Stimulated activated CD8-positive, alpha-beta memory T cell treated with anti-CD3 and anti-CD28 coated beads, Interleukin-15, amount 100 ng/mL, for 24 hours (primary cell): ENCODE measurements around the gene NHSL2.
"Not testable (repeated sequence)": the region's sequence is repeated elsewhere in the genome, so short reads cannot be mapped to it uniquely, and the experiment has no call there.

Source experiments
- DNase-seq: peaks from one replicate; pipeline ENCODE4 v3.0.0-alpha.2; 2020; ENCODE audit warnings: low read depth

NHSL2 gene

DNA sequence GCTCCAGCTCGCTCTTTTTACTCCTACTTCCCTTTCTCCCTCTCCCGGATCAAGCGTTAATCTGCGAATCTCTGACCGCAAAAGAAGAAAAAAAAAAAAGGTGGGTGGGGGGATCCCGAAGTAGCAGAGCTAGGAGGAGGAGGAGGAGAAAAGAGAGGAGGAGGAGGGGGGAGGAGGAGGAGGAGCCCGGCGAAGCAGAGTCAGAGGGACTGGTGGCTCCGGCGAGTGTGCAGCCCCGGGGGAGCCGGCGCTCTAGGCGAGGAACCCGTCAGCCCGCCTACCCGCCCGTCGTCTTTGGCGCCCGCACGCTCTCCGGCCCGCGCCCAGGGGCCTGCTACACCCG lies at the start of gene NHSL2:
TSS of gene NHSL2 (plus strand) at position 203 of the 343 bp plus-strand sequence.
- peak; percentile 1 for DNase-seq

- DNase-seq = no peak
Observed at GRCh38 chrX:71867680-71868079, 43.0 kb upstream of the NHSL2 start.

DNA sequence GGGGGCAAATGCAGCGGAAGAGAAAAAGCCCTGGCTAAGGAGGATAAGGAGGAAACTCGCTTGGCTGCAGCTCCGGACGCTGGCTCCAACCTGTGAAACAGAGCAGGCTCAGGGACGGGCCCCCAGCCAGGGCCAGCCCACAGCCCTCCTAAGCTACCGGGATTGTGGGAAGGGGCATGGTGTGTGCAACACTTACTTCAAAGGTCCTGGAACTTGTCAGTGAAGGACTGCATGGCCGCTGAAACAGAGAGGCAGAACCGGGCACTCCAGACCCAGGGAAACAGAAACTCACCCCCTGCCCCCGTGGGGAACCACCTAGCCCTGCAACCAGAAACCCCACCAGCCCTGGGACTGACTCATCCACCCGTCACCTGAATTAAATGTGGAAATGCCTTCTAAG lies 41.1 kb upstream of the NHSL2 start:
- DNase-seq = not testable (repeated sequence)

- DNase-seq = no peak
Observed at GRCh38 chrX:71870208-71871098, 40.2 kb upstream of the NHSL2 start.

DNA sequence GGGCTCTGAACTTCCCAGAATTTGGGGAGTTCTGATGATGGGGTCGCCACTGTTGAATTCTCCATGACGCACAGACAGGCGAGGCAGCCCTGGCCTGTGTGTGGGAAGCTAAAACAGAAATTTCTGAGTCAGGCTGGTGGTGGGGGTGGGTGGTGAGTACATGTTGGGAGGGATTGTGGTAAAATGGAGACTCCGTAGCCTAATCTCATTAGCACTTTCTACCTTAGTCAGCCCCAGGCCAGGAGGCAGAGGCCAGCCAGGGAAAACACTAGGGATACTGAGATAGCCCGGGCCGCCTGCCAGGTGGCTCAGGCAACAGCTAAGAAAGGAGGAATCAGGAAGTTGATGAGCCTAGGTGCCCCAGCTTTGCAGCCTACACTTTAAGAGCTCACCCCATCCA lies 39.3 kb upstream of the NHSL2 start:
- no peak for DNase-seq

DNA sequence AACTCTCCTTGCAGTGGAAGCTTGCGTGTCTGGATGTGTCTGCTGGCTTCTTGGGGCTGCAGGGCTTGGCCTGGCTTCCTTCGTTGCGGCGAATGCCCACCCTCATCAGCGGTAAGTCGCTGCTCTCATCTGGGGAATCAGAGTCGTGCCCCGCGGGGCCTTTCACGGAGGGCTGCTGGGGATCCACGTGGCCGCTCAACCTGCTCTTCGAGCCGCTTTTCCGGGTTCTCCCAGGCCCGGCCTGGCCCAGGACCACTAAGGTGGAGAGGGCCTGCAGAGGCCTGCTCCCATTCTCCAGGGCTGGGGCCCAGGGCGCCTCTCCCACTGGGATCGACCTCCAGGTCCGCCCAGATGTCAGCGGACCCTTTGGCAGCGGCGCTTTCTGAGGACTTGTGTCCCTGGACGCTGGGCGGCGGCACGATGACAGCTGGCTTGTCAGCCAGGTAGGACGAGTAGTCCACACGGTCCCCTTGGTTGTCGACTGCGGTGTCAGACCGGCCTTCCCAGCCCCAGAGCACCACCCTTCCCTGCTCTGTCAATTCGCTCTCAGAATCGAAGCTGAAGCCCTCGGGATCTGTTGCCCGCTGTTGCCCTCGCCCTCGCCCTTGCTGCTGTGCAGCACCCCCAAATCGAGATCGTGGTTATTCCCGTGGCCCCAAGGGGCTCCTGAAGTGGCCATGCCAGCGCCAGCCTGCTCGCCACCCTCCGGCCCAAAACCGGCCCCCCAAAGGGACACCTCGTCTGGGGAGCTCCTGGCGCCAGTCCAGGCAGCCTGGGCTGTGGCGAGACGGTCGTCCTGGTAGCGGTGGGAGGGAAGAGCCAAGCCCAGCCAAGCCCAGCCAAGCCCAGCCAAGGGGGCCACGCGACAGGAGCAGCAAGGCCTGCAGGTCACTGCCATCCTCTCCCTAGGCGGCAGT lies 37.8 kb upstream of the NHSL2 start:
- no peak for DNase-seq

GRCh38 chrX:71873459-71873833 lies 37.2 kb upstream of the NHSL2 start:
- no peak for DNase-seq

- DNase-seq = not testable (repeated sequence)
Observed at GRCh38 chrX:71876841-71877240, 33.8 kb upstream of the NHSL2 start.

DNA sequence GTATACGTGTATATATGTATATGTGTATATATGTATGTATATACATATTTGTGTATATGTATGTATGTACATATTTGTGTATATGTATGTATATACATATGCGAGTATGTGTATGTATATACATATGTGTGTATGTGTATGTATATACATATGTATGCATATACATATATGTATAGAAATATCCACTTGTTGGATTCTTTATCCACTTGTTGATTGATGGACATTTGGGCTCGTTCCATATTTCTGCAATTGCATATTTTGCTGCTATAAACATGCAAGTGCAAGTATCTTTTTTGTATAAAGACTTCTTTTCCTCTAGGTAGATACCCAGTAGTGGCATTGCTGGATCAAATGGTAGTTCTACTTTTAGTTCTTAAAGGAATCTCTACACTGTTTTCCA lies 25.5 kb upstream of the NHSL2 start:
- no peak for DNase-seq

DNA sequence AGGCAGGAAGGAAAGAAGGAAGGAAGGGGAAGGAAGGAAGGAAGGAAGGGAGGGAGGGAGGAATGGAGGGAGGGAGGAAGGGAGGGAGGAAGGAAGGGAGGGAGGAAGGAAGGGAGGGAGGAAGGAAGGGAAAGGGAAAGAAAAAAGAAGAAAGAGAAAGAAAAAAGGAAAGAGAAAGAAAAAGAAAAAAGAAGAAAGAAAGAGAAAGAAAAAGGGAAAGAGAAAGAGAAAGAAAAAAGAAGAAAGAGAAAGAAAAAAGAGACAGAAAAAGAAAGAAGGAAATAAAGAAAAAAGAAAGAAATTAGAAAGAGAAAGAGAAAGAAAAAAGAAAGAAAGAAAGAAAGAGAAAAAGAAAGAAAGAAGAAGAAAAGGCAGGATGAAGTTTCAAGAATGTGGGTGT lies 15.0 kb upstream of the NHSL2 start:
- no peak for DNase-seq

- DNase-seq = no peak
Observed at GRCh38 chrX:71906144-71906543, 4.5 kb upstream of the NHSL2 start.

- DNase-seq = no peak
Observed at GRCh38 chrX:71908387-71908786, 2.3 kb upstream of the NHSL2 start.

DNA sequence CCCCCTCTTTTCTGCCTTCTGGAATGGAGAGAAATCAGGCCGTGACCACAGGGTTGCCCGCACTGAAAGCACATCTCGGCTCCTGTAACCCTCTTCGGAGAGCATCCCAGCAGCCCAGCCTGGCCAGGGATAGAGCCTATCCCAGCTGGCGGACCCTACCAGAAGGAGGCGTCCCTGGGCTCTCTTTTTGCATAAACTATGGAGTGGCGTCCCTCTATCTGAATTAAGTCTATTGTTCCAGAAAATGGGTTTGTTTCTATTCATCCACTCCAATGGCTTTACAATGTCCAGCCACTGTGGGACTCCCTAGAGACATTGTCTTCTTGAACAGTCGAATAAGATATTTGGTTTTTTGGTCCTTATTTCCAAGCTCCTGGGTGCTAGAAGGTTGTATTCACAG lies 689 bp upstream of the NHSL2 start:
- DNase-seq = no peak

GRCh38 chrX:71910986-71911730 lies 513 bp downstream of the NHSL2 start:
- peak; percentile 2 for DNase-seq

DNA sequence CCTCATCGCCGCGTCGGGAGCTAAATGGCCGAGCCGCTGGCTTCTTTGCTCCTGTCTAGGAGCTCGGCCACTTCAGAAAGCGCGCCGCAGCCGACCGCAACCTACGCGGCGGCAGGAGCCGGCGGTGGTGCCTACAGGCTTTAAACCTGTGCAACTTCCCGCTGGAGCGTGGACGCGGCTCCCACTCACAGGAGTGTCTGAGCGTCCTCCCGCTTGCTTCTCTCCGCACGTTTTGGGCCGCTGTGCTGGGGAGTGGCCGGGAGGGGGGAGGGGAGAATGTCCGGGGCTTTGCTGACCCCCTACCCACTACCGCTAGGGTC lies 1.0 kb downstream of the NHSL2 start:
- DNase-seq = no peak

DNA sequence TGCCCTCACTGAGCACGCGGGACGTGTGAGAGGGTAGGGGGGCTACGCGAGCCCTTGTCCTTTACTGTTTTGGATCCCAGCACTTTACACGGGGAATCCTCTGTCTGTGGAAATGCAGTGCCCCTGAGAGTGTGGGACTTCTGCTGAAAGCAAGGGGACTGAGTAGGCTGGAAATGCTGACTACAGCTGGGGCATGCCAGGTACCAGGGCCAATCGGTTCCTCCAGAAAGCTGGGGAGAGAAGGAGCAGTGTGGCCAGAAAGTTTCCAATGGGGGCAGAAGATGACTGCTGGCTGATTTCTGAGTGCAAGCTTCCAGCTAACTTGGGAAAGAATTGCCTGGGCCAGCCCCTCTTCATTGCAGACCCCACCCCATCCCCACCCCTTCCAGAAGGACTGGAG lies 1.5 kb downstream of the NHSL2 start:
- no peak for DNase-seq

- DNase-seq = no peak
Observed at GRCh38 chrX:71913156-71913950, 2.7 kb downstream of the NHSL2 start.

DNA sequence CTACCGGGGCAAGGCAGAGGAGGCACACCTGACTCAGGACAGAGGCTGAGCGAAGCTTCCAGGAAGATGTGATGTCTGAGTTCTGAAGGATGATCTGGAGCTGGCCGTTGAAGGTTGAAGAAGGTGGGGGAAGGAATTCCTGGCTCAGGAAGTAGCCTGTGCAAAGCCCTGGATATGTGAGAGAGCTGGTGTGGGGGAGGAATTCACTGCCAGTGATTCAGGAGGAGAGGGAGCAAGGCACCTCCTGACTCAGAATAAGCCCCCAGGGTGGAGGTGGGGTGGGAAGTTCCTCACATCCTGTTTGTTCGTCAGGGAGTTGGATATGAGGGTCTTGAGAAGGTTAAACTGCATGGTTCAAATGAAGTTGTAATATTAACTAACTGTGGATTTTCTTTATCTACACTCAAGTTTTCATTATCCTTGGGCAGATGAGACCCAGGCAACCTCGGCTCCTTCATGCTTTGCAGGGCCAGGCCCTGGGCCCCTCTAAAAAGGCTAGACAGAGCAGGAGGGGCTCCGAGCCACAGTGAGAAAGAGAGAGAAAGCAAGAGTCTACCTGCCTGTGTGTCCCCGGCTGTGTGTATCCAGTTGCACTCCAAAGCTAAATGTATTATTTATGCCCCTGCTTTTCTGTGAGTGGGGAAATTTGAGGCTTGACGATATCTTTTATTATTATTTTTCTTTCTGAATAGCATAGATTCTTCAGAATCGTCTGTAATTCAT lies 7.1 kb downstream of the NHSL2 start:
- no peak for DNase-seq

- no peak for DNase-seq
Observed at GRCh38 chrX:71919431-71919830, 8.8 kb downstream of the NHSL2 start.

DNA sequence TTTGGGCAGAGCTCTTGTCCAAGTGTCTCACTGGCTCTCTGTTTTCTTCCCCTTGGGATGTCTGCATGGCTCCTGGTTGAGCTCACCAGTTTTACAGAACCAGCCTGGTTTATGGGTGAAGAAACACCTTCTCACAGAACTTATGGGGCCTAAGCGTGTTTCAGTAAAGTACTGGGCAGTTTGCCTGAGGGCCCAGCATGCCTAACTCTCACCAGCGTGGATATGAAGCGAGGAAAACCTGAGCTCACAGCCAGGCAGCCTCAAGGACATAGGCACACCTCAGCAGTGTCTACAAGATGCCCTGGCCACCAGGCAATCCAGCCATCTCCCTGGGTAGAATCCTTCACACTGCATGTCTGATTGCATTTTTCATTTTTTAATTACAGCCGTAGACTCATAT lies 9.2 kb downstream of the NHSL2 start:
- no peak for DNase-seq

DNA sequence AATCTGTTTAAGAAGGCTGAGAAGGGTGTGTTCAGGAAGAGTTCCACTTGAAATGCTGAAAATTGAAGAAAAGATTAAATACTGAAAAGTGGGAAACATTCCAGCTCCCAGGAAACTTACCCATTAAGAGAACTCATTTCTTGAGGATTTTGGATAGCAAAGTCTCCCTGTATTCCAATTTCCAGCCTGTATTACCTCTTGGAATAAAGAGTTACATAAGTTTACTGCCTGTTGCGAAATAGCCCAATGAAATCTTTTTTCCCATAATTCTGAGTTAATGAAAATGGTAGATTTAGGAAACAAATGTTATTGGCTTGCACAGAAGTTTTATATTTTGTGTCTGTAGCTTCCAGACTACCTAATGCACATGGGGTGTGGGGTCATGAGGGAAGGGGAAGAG lies 12.0 kb downstream of the NHSL2 start:
- DNase-seq = no peak
